Uterus (tissue), 2 donors: ENCODE data around the gene CD226.
"Not testable (repeated sequence)": the region's sequence is repeated elsewhere in the genome, so short reads cannot be mapped to it uniquely, and the experiment has no call there.

Experiments
- POLR2A ChIP-seq, 2 donors: fragments of 450-650 bp; IDR thresholded peaks; one replicate each; pipeline ENCODE4 v1.6.1; 2016; ENCODE audit warnings: antibody characterized with exemption in 2 of 2, mild to moderate bottlenecking in 1 of 2, moderate library complexity in 1 of 2
- TF ChIP-seq, protein P1 (sequence below), 4 experiments: fragments of 200-600 bp in 2 of 4; fragments of 450-650 bp in 2 of 4; sonication (generic) in 2 of 4; IDR thresholded peaks; one replicate each; pipeline ENCODE4 v1.5.1; 2016 to 2019; ENCODE audit warnings: antibody characterized with exemption in 4 of 4, mild to moderate bottlenecking in 2 of 4, moderate library complexity in 1 of 4

DNA sequence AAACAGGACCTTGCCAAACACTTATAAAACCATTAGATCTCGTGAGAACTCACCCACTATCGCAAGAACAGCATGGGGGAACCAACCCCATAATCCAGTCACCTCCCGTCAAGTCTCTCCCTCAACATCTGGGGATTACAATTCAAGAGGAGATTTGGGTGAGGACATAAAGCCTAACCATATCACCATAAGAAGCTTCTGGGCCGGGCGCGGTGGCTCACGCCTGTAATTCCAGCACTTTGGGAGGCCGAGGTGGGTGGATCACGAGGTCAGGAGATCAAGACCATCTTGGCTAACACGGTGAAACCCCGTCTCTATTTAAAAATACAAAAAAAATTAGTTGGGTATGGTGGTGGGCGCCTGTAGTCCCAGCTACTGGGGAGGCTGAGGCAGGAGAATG is 112.7 kb downstream of the CD226 start:
- TF ChIP-seq, protein P1, sequence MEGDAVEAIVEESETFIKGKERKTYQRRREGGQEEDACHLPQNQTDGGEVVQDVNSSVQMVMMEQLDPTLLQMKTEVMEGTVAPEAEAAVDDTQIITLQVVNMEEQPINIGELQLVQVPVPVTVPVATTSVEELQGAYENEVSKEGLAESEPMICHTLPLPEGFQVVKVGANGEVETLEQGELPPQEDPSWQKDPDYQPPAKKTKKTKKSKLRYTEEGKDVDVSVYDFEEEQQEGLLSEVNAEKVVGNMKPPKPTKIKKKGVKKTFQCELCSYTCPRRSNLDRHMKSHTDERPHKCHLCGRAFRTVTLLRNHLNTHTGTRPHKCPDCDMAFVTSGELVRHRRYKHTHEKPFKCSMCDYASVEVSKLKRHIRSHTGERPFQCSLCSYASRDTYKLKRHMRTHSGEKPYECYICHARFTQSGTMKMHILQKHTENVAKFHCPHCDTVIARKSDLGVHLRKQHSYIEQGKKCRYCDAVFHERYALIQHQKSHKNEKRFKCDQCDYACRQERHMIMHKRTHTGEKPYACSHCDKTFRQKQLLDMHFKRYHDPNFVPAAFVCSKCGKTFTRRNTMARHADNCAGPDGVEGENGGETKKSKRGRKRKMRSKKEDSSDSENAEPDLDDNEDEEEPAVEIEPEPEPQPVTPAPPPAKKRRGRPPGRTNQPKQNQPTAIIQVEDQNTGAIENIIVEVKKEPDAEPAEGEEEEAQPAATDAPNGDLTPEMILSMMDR (IDR thresholded peaks at IDR 0.05) = not testable (repeated sequence)
- not testable (repeated sequence) for TF ChIP-seq POLR2A (IDR thresholded peaks at IDR 0.05)
